Ascending aorta (tissue), 2 donors: ENCODE data around the gene RBM19. TPM values are rescaled to one million over a fixed set of nuclear protein-coding genes. Genes with fewer than 3 reads are reported as not detected.

Experiments
- DNase-seq, 2 donors: peaks; one replicate each; pipeline ENCODE4 v3.0.0-alpha.2; 2019; ENCODE audit warnings: low spot score in 2 of 2
- H3K27ac ChIP-seq, 2 donors: fragments of 200-600 bp; sonication (generic); one replicate each; pipeline ENCODE4 v1.5.1; 2016 to 2017; ENCODE audit warnings: mild to moderate bottlenecking in 1 of 2
- H3K27me3 ChIP-seq: fragments of 200-600 bp; sonication (generic); one replicate; pipeline ENCODE4 v1.5.1; 2017
- H3K36me3 ChIP-seq, 2 donors: fragments of 200-600 bp; sonication (generic); one replicate each; pipeline ENCODE4 v1.5.1; 2016
- H3K4me1 ChIP-seq, 2 donors: fragments of 200-600 bp; sonication (generic); one replicate each; pipeline ENCODE4 v1.5.1; 2016 to 2017; ENCODE audit warnings: mild to moderate bottlenecking in 1 of 2
- H3K4me3 ChIP-seq, 2 donors: fragments of 200-600 bp; sonication (generic); one replicate each; pipeline ENCODE4 v1.5.1; 2016 to 2017; ENCODE audit warnings: mild to moderate bottlenecking in 1 of 2
- H3K9me3 ChIP-seq, 2 donors: fragments of 200-600 bp; sonication (generic); one replicate each; pipeline ENCODE4 v1.5.1; 2016
- intact Hi-C: fragments of 100-400 bp; cut with DNase I; formaldehyde crosslinking; loops from one replicate; pipeline ENCODE4 v1.15.1; 2023
- total RNA-seq: library from RNA; depleted of rRNA; stranded (reverse); fragments of >200 nt; gene quantifications from one replicate; pipeline ENCODE4 v1.1.0, GENCODE V29; 2016
- TF ChIP-seq, protein P1 (sequence below), 3 experiments: fragments of 200-600 bp in 2 of 3; fragments of 450-650 bp in 1 of 3; sonication (generic) in 2 of 3; IDR thresholded peaks; one replicate each; pipeline ENCODE4 v1.5.1; 2016 to 2019; ENCODE audit warnings: antibody characterized with exemption in 3 of 3, mild to moderate bottlenecking in 1 of 3, moderate library complexity in 1 of 3

The RBM19 gene
- total RNA-seq, 1 donor from 2014 or later = 22.8 TPM

DNA sequence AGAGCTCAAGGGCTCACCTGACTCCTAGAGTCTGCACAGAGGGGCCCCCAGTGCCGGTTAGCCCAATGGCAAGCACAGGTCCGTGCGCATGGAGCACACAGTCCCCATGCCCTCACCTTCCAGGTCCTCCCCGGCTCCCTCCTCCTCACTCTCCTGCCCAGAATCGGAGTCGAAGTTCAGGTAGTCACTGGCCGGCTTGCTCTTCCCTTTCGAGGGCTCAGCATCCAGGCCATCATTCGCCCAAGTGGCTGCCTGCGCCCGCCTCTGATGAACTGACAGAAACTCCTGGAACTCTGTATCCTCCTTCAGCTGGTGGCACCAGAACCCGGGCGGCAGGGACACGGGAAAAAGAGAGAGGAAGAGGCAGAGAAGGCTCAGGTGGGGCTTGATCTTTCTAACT, 7.0 kb downstream of the RBM19 start:
- TF ChIP-seq, protein P1, sequence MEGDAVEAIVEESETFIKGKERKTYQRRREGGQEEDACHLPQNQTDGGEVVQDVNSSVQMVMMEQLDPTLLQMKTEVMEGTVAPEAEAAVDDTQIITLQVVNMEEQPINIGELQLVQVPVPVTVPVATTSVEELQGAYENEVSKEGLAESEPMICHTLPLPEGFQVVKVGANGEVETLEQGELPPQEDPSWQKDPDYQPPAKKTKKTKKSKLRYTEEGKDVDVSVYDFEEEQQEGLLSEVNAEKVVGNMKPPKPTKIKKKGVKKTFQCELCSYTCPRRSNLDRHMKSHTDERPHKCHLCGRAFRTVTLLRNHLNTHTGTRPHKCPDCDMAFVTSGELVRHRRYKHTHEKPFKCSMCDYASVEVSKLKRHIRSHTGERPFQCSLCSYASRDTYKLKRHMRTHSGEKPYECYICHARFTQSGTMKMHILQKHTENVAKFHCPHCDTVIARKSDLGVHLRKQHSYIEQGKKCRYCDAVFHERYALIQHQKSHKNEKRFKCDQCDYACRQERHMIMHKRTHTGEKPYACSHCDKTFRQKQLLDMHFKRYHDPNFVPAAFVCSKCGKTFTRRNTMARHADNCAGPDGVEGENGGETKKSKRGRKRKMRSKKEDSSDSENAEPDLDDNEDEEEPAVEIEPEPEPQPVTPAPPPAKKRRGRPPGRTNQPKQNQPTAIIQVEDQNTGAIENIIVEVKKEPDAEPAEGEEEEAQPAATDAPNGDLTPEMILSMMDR (IDR thresholded peaks at IDR 0.05) = no peak
- Histone ChIP-seq H3K36me3 (peaks cover 58 to 77% of the 10 kb centered on the region in 2 donors), H3K4me3 (no peak overlapping the region), H3K4me1 (no peaks in the 10 kb centered on the region), H3K9me3 (no peaks in the 10 kb centered on the region), H3K27me3 (no peaks in the 10 kb centered on the region), H3K27ac (no peak overlapping the region)
- intact Hi-C loops = no loop called here
- DNase-seq = no peak

DNA sequence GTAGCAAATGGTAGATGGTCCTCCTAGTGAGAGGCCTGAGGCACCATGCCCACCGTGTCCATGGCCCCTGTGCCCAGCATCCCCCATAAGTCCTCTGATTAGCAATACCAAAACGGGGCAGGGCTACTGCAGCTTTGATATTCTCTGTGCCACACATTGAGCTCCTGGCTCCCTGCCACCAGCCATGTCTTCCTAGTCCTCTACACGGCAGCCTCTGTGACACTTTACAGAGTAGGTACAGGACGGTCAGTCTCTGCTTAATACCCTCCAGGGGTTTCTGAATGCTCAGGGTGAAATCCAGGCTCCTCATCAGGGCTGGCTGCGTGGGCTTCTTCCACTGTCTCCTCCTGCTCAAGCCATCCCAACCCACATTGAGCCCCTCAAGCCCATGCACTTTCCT, 8.0 kb downstream of the RBM19 start:
- no peak overlapping the region for H3K27ac ChIP-seq
- no peak overlapping the region for H3K4me3 ChIP-seq
- H3K4me1 ChIP-seq = no peaks in the 10 kb centered on the region
- H3K36me3 ChIP-seq = peaks cover 66 to 87% of the 10 kb centered on the region in 2 donors
- H3K27me3 ChIP-seq = no peaks in the 10 kb centered on the region
- intact Hi-C loops = no loop called here
- H3K9me3 ChIP-seq = no peaks in the 10 kb centered on the region
- TF ChIP-seq, protein P1 (IDR thresholded peaks at IDR 0.05) = no peak
- no peak for DNase-seq

DNA sequence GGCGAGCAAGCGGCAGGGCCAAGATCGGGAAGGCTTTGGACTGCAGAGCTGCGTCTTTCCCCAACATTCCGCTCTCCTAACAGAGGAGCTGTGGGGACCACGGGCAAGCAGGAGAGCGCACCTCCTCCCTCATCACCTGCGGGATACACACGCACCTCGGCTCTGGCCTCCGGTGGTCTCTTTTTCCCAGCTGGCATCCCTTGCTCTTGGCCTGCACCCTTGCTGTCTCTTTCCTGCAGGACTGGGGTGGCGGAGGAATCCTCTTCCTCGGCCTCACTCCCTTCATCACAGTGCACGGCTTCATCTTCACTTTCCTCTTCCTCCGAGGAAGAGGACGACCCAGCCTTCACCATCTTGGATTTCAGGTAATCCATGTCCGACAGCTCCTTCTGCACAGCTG, 8.5 kb downstream of the RBM19 start:
- Histone ChIP-seq H3K9me3 (no peaks in the 10 kb centered on the region), H3K27ac (no peak overlapping the region), H3K4me3 (no peak overlapping the region), H3K27me3 (no peaks in the 10 kb centered on the region), H3K4me1 (no peaks in the 10 kb centered on the region), H3K36me3 (peaks cover 67 to 92% of the 10 kb centered on the region in 2 donors)
- TF ChIP-seq, protein P1 (IDR thresholded peaks at IDR 0.05) = no peak
- intact Hi-C loops = no loop called here
- no peak for DNase-seq

DNA sequence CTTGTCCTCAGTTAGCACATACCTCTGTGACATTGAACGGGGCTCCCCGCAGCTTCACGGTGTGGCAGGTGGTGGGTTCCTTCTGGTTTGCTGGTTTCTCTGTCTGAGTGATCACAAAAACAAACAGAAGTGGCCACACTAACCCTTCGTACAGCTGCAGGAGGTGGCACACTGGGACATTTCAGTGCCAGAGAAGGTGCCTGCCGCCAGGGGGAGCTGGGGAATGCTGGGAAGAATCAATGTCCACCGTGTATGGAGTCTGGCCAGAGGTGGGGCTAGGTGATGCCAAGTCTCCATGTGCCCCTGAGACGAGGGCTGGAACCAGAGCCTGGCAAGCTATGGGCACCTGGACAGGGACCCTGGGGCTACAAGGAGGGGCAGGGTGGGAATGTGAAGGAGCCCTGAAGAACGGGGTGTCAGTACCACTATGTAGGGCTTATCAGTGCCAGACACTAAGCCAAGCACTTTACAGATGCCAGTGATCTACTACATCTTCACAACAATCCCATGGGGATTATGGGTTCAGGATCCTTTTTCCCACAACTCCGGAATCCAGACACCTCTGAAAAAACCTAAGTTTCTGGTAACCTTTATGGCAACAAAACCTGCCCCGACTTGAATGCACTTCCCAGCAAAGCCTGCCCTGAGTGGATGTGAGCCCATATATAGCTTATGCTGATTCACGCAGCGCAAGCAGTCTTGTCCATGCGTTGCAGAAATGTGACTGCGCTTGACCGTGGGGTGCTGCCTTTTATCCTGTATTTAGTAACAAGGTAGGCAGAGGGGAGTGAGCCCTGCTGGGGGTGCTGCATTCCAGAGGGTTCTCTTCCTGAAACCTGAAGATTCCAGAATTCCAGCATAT, 10.8 kb downstream of the RBM19 start:
- TF ChIP-seq, protein P1 (IDR thresholded peaks at IDR 0.05) = no peak
- H3K4me1 ChIP-seq = no peaks in the 10 kb centered on the region
- no peaks in the 10 kb centered on the region for H3K27me3 ChIP-seq
- H3K9me3 ChIP-seq = no peaks in the 10 kb centered on the region
- intact Hi-C loops = no loop called here
- H3K4me3 ChIP-seq = no peak overlapping the region
- peaks cover 51 to 93% of the 10 kb centered on the region in 2 donors for H3K36me3 ChIP-seq
- DNase-seq = no peak
- no peak overlapping the region for H3K27ac ChIP-seq

DNA sequence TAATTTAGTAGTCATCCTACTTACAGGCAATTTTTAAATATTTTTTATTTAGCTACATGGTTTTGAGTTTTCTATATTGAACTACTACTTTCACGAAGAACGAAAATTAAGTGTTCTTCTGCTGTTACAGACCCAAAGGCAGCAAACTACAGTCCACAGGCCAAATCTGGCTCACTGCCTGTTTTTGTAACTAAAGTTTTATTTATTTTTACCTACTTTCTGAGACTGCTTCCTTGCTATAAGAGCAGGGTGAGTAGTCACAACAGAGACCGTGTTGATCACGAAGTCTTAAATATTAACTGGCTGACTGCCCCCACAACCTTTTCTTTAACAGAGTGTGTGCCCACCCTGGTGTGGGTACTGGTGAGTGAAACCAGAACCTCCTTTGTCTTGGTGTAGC, 11.6 kb downstream of the RBM19 start:
- TF ChIP-seq, protein P1 (IDR thresholded peaks at IDR 0.05) = no peak
- Histone ChIP-seq H3K4me1 (no peaks in the 10 kb centered on the region), H3K36me3 (peaks cover 50 to 92% of the 10 kb centered on the region in 2 donors), H3K27me3 (no peaks in the 10 kb centered on the region), H3K4me3 (no peak overlapping the region), H3K9me3 (no peaks in the 10 kb centered on the region), H3K27ac (no peak overlapping the region)
- no peak for DNase-seq
- intact Hi-C loops = no loop called here
